ENCODE data around the gene FAM131C. TPM values are rescaled to one million over a fixed set of nuclear protein-coding genes. Genes with fewer than 3 reads are reported as not detected.

The FAM131C gene
- total RNA-seq, 2 donors from 2014 or later, result not detected

DNA sequence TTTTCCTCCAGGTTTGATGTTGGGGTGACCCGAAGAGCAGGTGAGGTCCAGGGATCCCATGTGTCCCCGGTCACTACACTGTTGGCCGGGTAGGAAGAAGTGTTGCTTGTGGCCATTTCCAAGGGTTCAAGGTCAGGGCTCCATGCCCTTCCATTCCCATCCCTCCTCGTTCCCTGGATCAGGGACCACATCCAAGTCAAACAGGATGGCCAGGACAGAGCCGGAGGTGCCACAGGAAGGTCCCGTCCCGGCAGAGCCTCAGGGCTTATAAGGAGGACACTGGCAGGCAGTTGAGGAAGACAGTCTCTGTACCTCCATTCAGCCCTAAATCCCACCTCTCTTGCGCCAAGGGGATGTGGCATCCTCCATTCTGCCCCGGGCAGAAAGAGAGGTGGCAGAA, 22.0 kb upstream of the FAM131C start:
- Histone ChIP-seq H3K36me3 (no peaks in the 10 kb centered on the region), H3K27ac (no peak overlapping the region), H3K4me1 (replicated peaks) (no peaks in the 10 kb centered on the region), H3K9me3 (no peaks in the 10 kb centered on the region), H3K27me3 (replicated peaks; ENCODE audit: insufficient read depth) (no peaks in the 10 kb centered on the region), H3K4me3 (no peak overlapping the region)
- intact Hi-C loops (cut with DNase I), result no loop called here
- DNase-seq (ENCODE audit: low spot score), result no peak
- 65% methylated on average over 9 of the region's 9 CpGs for WGBS
- no peak for TF ChIP-seq POLR2AphosphoS5 (IDR thresholded peaks at IDR 0.05)
- TF ChIP-seq, protein P1, sequence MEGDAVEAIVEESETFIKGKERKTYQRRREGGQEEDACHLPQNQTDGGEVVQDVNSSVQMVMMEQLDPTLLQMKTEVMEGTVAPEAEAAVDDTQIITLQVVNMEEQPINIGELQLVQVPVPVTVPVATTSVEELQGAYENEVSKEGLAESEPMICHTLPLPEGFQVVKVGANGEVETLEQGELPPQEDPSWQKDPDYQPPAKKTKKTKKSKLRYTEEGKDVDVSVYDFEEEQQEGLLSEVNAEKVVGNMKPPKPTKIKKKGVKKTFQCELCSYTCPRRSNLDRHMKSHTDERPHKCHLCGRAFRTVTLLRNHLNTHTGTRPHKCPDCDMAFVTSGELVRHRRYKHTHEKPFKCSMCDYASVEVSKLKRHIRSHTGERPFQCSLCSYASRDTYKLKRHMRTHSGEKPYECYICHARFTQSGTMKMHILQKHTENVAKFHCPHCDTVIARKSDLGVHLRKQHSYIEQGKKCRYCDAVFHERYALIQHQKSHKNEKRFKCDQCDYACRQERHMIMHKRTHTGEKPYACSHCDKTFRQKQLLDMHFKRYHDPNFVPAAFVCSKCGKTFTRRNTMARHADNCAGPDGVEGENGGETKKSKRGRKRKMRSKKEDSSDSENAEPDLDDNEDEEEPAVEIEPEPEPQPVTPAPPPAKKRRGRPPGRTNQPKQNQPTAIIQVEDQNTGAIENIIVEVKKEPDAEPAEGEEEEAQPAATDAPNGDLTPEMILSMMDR (IDR thresholded peaks at IDR 0.05), result no peak
- no peak for TF ChIP-seq POLR2A (IDR thresholded peaks at IDR 0.05)

DNA sequence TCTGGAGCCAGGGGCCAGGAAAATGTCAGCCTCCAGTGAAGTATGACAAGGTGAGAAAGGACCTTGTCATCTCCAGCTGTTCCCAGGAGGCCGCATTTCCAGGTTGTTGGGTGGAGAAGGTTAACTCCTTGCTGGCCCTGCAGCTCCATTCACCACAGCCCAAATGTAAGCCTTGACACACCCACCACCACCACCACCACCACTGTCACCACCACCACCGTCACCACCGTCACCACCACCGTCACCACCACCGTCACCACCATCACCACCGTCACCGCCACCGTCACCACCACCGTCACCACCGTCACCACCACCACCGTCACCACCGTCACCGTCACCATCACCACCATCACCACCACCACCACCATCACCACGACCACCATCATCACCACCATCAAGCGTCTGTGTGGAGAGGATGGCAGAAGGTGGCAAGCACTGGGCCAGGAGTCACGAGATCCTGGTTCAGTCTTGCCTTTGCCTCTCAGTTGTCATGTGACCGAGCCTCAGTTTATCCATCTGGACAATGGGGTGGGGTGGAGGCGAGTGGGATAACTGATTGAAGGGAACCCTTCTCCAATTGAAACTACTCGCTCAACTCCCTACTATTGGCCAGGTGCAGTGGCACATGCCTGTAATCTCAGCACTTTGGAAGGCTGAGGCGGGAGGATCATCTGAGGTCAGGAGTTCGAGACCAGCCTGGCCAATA, 21.2 kb upstream of the FAM131C start:
- TF ChIP-seq POLR2AphosphoS5 (IDR thresholded peaks at IDR 0.05), result no peak
- TF ChIP-seq, protein P1 (IDR thresholded peaks at IDR 0.05), result no peak
- no peak for TF ChIP-seq POLR2A (IDR thresholded peaks at IDR 0.05)
- Histone ChIP-seq H3K9me3 (no peaks in the 10 kb centered on the region), H3K27me3 (replicated peaks; ENCODE audit: insufficient read depth) (no peaks in the 10 kb centered on the region), H3K4me1 (replicated peaks) (no peaks in the 10 kb centered on the region), H3K4me3 (no peak overlapping the region), H3K36me3 (no peaks in the 10 kb centered on the region), H3K27ac (no peak overlapping the region)
- intact Hi-C loops (cut with DNase I), result no loop called here
- WGBS, result 96% methylated on average over 21 of the region's 21 CpGs
- DNase-seq (ENCODE audit: low spot score), result no peak

DNA sequence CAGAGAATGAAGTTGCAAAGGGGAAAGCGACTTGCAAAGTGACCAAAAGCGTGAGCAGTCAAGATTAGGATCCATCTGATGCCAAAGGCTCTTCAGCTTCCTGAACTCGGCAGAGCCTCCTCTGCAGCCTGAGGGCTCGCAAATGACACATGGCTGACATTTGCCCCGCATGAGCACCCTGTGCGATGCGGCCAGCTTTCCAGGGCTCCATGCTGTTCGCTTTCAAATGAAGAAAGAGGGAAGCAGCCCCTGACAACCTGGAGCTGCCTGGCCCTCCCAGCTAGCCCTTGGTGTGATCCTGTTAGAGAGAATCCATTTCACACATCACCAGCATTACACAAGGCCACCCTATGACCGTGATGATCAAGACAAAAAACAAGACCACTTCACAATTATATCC, 20.2 kb upstream of the FAM131C start:
- Histone ChIP-seq H3K36me3 (no peaks in the 10 kb centered on the region), H3K9me3 (no peaks in the 10 kb centered on the region), H3K27me3 (replicated peaks; ENCODE audit: insufficient read depth) (no peaks in the 10 kb centered on the region), H3K4me1 (replicated peaks) (no peaks in the 10 kb centered on the region), H3K27ac (no peak overlapping the region), H3K4me3 (no peak overlapping the region)
- DNase-seq (ENCODE audit: low spot score), result no peak
- intact Hi-C loops (cut with DNase I), result no loop called here
- WGBS, result 81% methylated on average over 9 of the region's 9 CpGs
- no peak for TF ChIP-seq POLR2AphosphoS5 (IDR thresholded peaks at IDR 0.05)
- no peak for TF ChIP-seq POLR2A (IDR thresholded peaks at IDR 0.05)
- TF ChIP-seq, protein P1 (IDR thresholded peaks at IDR 0.05), result no peak

DNA sequence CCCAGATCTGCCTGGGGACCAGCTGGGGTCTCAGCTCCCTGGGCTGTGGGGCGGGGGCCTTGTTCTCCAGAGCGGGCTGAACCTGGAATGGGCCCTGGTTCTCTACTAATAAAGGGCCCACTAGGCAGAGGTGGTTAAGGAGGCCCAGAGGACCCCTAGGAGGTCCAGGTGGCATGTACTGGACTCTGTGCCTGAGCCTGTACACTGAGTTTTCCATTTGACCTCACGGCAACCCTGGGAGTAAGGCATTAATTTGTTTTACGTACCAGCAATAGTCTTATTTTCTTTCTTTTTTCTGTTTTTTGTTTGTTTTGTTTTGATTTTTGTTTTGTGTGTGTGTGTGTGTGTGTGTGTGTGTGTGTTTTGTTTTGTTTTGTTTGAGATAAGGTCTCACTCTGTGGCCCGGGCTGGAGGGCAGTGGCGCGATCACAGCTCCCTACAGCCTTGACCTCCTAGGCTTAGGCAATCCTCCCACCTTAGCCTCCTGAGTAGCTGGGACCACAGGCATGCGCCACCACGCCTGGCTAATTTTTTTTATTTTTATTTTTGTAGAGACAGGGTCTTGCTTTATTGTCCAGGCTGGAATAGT, 19.6 kb upstream of the FAM131C start:
- 97% methylated on average over 9 of the region's 9 CpGs for WGBS
- H3K27ac ChIP-seq, result no peak overlapping the region
- no peak overlapping the region for H3K4me3 ChIP-seq
- H3K9me3 ChIP-seq, result no peaks in the 10 kb centered on the region
- TF ChIP-seq, protein P1 (IDR thresholded peaks at IDR 0.05), result no peak
- TF ChIP-seq POLR2AphosphoS5 (IDR thresholded peaks at IDR 0.05) (no peak), POLR2A (IDR thresholded peaks at IDR 0.05) (no peak)
- no peaks in the 10 kb centered on the region for H3K27me3 ChIP-seq (replicated peaks; ENCODE audit: insufficient read depth)
- intact Hi-C loops (cut with DNase I), result no loop called here
- no peaks in the 10 kb centered on the region for H3K36me3 ChIP-seq
- DNase-seq (ENCODE audit: low spot score), result no peak
- no peaks in the 10 kb centered on the region for H3K4me1 ChIP-seq (replicated peaks)

All from prostate gland (tissue), 2 donors.